ENCODE data around the gene FCHO1.
A peak's percentile ranks its signal among the peaks of the same experiment; 100 is the strongest.

The FCHO1 gene

GRCh38 chr19:17733127-17733526, 18.1 kb upstream of the FCHO1 start:
- DNase-seq (ENCODE audit: low spot score): no peak

- no peak for DNase-seq (ENCODE audit: low spot score)
These were observed 17.1 kb upstream of the FCHO1 start for GRCh38 chr19:17734146-17734545.

- no peak for DNase-seq (ENCODE audit: low spot score)
These were observed 15.9 kb upstream of the FCHO1 start for GRCh38 chr19:17735410-17735809.

- no peak for DNase-seq (ENCODE audit: low spot score)
These were observed 13.6 kb upstream of the FCHO1 start for GRCh38 chr19:17737690-17738153.

GRCh38 chr19:17739121-17739875, 12.0 kb upstream of the FCHO1 start:
- DNase-seq (ENCODE audit: low spot score): no peak

- DNase-seq (ENCODE audit: low spot score): no peak
These were observed 9.8 kb upstream of the FCHO1 start for GRCh38 chr19:17741456-17741855.

GRCh38 chr19:17743874-17744580, 7.2 kb upstream of the FCHO1 start:
- no peak for DNase-seq (ENCODE audit: low spot score)

- DNase-seq (ENCODE audit: low spot score): peak; percentile 99
These were observed 3.8 kb upstream of the FCHO1 start for GRCh38 chr19:17747205-17748098.

- DNase-seq (ENCODE audit: low spot score): no peak
These were observed 2.2 kb upstream of the FCHO1 start for GRCh38 chr19:17748884-17749638.

GRCh38 chr19:17749912-17750317, 1.4 kb upstream of the FCHO1 start:
- no peak for DNase-seq (ENCODE audit: low spot score)

GRCh38 chr19:17751912-17752273, 616 bp downstream of the FCHO1 start:
- no peak for DNase-seq (ENCODE audit: low spot score)

GRCh38 chr19:17752865-17753639, 1.8 kb downstream of the FCHO1 start:
- DNase-seq (ENCODE audit: low spot score): no peak

GRCh38 chr19:17753976-17754375, 2.7 kb downstream of the FCHO1 start:
- DNase-seq (ENCODE audit: low spot score): no peak

GRCh38 chr19:17754634-17755442, 3.6 kb downstream of the FCHO1 start:
- no peak for DNase-seq (ENCODE audit: low spot score)

GRCh38 chr19:17755443-17755890, 4.2 kb downstream of the FCHO1 start:
- DNase-seq (ENCODE audit: low spot score): no peak

- DNase-seq (ENCODE audit: low spot score): peak; percentile 31
These were observed 4.8 kb downstream of the FCHO1 start for GRCh38 chr19:17755977-17756670.

- peak; percentile 68 for DNase-seq (ENCODE audit: low spot score)
These were observed 5.8 kb downstream of the FCHO1 start for GRCh38 chr19:17757125-17757524.

- no peak for DNase-seq (ENCODE audit: low spot score)
These were observed 7.2 kb downstream of the FCHO1 start for GRCh38 chr19:17758515-17758914.

GRCh38 chr19:17761148-17761547, 9.9 kb downstream of the FCHO1 start:
- DNase-seq (ENCODE audit: low spot score): no peak
